IPS-18c (cell line): ENCODE data around the gene MYO15B.

Source experiments
- H3K4me3 ChIP-seq: 2 replicates; pipeline ENCODE4 v1.7.0; 2013; ENCODE audit warnings: low read depth, mild to moderate bottlenecking, low read length, moderate library complexity; ENCODE audit not compliant: insufficient read depth
- H3K9me3 ChIP-seq: one replicate; pipeline ENCODE4 v1.6.1; 2013; ENCODE audit warnings: mild to moderate bottlenecking, low read length, moderate library complexity; ENCODE audit not compliant: control insufficient read depth, insufficient read depth

MYO15B gene

GRCh38 chr17:75610103-75610984 is 22.7 kb downstream of the MYO15B start:
- Histone ChIP-seq H3K9me3 (no peaks in the 10 kb centered on the region), H3K4me3 (no peak overlapping the region)

GRCh38 chr17:75611851-75612429 is 24.3 kb downstream of the MYO15B start:
- H3K9me3 ChIP-seq, result no peaks in the 10 kb centered on the region

GRCh38 chr17:75612906-75613626 is 25.5 kb downstream of the MYO15B start:
- Histone ChIP-seq H3K4me3 (no peak overlapping the region), H3K9me3 (no peaks in the 10 kb centered on the region)

More at GRCh38 chr17:75611851-75612429, 24.3 kb downstream of the MYO15B start:
- no peak overlapping the region for H3K4me3 ChIP-seq

- H3K4me3 ChIP-seq, result no peak overlapping the region
- no peaks in the 10 kb centered on the region for H3K9me3 ChIP-seq
Observed at GRCh38 chr17:75614006-75614405, 26.4 kb downstream of the MYO15B start.

GRCh38 chr17:75614556-75615270 is 27.1 kb downstream of the MYO15B start:
- Histone ChIP-seq H3K4me3 (no peak overlapping the region), H3K9me3 (peaks cover 2% of the 10 kb centered on the region)

- peaks cover 2% of the 10 kb centered on the region for H3K9me3 ChIP-seq
- H3K4me3 ChIP-seq, result no peak overlapping the region
Observed at GRCh38 chr17:75615301-75615700, 27.7 kb downstream of the MYO15B start.

GRCh38 chr17:75616521-75617122 is 29.0 kb downstream of the MYO15B start:
- Histone ChIP-seq H3K4me3 (no peak overlapping the region), H3K9me3 (peaks cover 2% of the 10 kb centered on the region)

- no peak overlapping the region for H3K4me3 ChIP-seq
- H3K9me3 ChIP-seq, result peaks cover 2% of the 10 kb centered on the region
Observed at GRCh38 chr17:75617218-75617617, 29.6 kb downstream of the MYO15B start.

- Histone ChIP-seq H3K9me3 (peaks cover 2% of the 10 kb centered on the region), H3K4me3 (no peak overlapping the region)
Observed at GRCh38 chr17:75617675-75618074, 30.1 kb downstream of the MYO15B start.

- Histone ChIP-seq H3K4me3 (no peak overlapping the region), H3K9me3 (peaks cover 2% of the 10 kb centered on the region)
Observed at GRCh38 chr17:75619506-75620431, 32.2 kb downstream of the MYO15B start.

GRCh38 chr17:75621489-75621888 is 33.9 kb downstream of the MYO15B start:
- Histone ChIP-seq H3K9me3 (peaks cover 2% of the 10 kb centered on the region), H3K4me3 (no peak overlapping the region)

- peaks cover 2% of the 10 kb centered on the region for H3K9me3 ChIP-seq
- H3K4me3 ChIP-seq, result no peak overlapping the region
Observed at GRCh38 chr17:75622076-75622475, 34.5 kb downstream of the MYO15B start.

GRCh38 chr17:75622771-75623273 is 35.2 kb downstream of the MYO15B start:
- peaks cover 2% of the 10 kb centered on the region for H3K9me3 ChIP-seq
- H3K4me3 ChIP-seq, result no peak overlapping the region

GRCh38 chr17:75623386-75623785 is 35.8 kb downstream of the MYO15B start:
- Histone ChIP-seq H3K9me3 (peaks cover 2% of the 10 kb centered on the region), H3K4me3 (no peak overlapping the region)

- Histone ChIP-seq H3K4me3 (no peak overlapping the region), H3K9me3 (peaks cover 2% of the 10 kb centered on the region)
Observed at GRCh38 chr17:75624021-75624420, 36.4 kb downstream of the MYO15B start.
